Neutrophil (primary cell): ENCODE measurements around the gene SLC26A11.
"Not testable (repeated sequence)": the region's sequence is repeated elsewhere in the genome, so short reads cannot be mapped to it uniquely, and the experiment has no call there.

Source experiments
- H3K27ac ChIP-seq: fragments of 200-600 bp; sonication (generic); 2 replicates; pipeline ENCODE4 v1.5.1; 2016; ENCODE audit warnings: mild to moderate bottlenecking, moderate library complexity
- H3K27me3 ChIP-seq: fragments of 200-600 bp; sonication (generic); 2 replicates; pipeline ENCODE4 v1.6.0; 2016; ENCODE audit warnings: mild to moderate bottlenecking
- H3K36me3 ChIP-seq: fragments of 200-600 bp; sonication (generic); 2 replicates; pipeline ENCODE4 v1.5.1; 2017
- H3K4me1 ChIP-seq, 2 experiments: fragments of 200-600 bp in 1 of 2; sonication (generic) in 1 of 2; 1 replicate in 1 of 2; 2 replicates in 1 of 2; pipeline versions ENCODE4 v1.5.1 to v1.6.1; 2013 to 2016; ENCODE audit warnings: low read depth in 1 of 2, low read length in 1 of 2, mild to moderate bottlenecking in 1 of 2, moderate library complexity in 1 of 2; ENCODE audit not compliant: control insufficient read depth in 1 of 2, insufficient read depth in 1 of 2
- H3K4me3 ChIP-seq, 2 experiments: fragments of 200-600 bp in 1 of 2; sonication (generic) in 1 of 2; 1 replicate in 1 of 2; 2 replicates in 1 of 2; pipeline ENCODE4 v1.5.1; 2013 to 2016; ENCODE audit warnings: low read depth in 1 of 2, low read length in 1 of 2, mild to moderate bottlenecking in 1 of 2, moderate library complexity in 1 of 2
- H3K9me3 ChIP-seq: fragments of 200-600 bp; sonication (generic); 2 replicates; pipeline ENCODE4 v1.5.1; 2016
- TF ChIP-seq, protein P1 (sequence below): fragments of 200-600 bp; sonication (generic); IDR thresholded peaks from 2 replicates; pipeline ENCODE4 v1.5.1; 2016; ENCODE audit warnings: antibody characterized with exemption

The SLC26A11 gene

DNA sequence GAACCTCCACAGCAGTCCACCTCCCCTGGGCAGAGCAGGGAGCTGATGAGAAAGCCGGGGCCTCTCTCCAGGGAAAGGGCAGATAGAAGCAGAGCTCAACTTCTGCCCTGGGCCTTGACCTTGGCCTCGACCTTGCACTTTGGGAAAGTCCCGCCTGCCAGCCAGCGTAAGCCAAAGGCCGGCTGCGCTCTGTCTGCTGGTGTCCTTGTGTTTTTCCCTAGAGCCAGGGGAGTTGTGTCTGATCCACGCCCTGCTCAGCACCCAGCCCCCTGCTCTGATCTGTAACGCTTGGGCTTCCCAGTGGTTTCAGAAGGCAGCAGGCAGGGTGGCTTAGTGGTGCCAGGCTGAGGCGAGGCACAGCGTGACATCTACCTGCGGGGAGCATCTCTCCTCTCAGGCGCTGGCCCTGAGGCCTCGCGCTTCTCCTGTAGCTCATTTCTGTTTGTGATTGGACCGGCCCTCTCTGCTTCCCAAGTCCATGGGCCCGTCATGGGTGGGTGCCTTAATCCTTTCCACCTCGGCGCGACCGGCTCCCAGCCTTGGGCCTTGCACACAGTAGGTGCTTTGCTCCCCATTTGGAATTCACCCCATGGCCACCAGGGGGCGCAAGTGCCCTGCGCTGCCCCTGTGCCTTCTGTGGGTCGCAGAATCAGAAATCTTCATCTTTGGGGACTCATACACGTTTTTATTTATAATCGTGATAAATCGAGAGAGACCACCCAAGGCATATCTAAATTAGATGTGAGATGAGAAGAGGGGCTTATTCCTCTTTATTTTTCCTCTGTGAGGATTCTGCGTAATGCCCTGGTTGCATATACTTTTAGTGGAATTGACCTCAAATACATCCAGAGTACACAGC is 24.3 kb upstream of the SLC26A11 start:
- no peaks in the 10 kb centered on the region for H3K36me3 ChIP-seq

DNA sequence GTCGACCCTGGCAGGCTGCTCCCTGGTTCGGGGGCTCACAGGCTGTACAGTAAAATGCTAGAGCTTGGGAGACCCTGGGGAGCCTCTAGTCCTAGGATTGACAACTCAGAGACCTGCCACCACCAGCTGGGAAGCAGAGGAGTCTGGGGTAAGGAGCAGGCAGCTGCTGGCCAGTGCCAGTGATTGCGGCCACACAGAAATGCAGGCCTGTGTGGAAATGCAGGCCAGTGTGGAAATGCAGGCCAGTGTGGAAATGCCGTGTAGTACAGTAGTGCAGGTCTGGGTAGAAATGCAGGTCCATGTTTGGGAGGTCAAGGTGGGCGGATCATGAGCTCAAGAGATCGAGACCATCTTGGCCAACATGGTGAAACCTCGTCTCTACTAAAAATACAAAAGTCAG is 23.6 kb upstream of the SLC26A11 start:
- H3K36me3 ChIP-seq: no peaks in the 10 kb centered on the region
- H3K27ac ChIP-seq: no peak overlapping the region
- no peak overlapping the region for H3K4me3 ChIP-seq
- H3K4me1 ChIP-seq: no peaks in the 10 kb centered on the region
- TF ChIP-seq, protein P1, sequence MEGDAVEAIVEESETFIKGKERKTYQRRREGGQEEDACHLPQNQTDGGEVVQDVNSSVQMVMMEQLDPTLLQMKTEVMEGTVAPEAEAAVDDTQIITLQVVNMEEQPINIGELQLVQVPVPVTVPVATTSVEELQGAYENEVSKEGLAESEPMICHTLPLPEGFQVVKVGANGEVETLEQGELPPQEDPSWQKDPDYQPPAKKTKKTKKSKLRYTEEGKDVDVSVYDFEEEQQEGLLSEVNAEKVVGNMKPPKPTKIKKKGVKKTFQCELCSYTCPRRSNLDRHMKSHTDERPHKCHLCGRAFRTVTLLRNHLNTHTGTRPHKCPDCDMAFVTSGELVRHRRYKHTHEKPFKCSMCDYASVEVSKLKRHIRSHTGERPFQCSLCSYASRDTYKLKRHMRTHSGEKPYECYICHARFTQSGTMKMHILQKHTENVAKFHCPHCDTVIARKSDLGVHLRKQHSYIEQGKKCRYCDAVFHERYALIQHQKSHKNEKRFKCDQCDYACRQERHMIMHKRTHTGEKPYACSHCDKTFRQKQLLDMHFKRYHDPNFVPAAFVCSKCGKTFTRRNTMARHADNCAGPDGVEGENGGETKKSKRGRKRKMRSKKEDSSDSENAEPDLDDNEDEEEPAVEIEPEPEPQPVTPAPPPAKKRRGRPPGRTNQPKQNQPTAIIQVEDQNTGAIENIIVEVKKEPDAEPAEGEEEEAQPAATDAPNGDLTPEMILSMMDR: no peak
- H3K9me3 ChIP-seq: no peaks in the 10 kb centered on the region
- peaks cover 40% of the 10 kb centered on the region for H3K27me3 ChIP-seq

More for the DNA sequence above, 24.3 kb upstream of the SLC26A11 start:
- H3K9me3 ChIP-seq: no peaks in the 10 kb centered on the region
- H3K4me1 ChIP-seq: no peaks in the 10 kb centered on the region
- H3K27ac ChIP-seq: no peak overlapping the region
- TF ChIP-seq, protein P1: peak; percentile 72
- H3K27me3 ChIP-seq: peaks cover 46% of the 10 kb centered on the region
- no peak overlapping the region for H3K4me3 ChIP-seq

GRCh38 chr17:80198144-80198661 is 22.0 kb upstream of the SLC26A11 start:
- H3K27me3 ChIP-seq: peaks cover 26% of the 10 kb centered on the region
- H3K27ac ChIP-seq: no peak overlapping the region
- H3K9me3 ChIP-seq: no peaks in the 10 kb centered on the region
- TF ChIP-seq, protein P1: no peak
- no peaks in the 10 kb centered on the region for H3K36me3 ChIP-seq
- no peak overlapping the region for H3K4me3 ChIP-seq
- H3K4me1 ChIP-seq: no peaks in the 10 kb centered on the region

DNA sequence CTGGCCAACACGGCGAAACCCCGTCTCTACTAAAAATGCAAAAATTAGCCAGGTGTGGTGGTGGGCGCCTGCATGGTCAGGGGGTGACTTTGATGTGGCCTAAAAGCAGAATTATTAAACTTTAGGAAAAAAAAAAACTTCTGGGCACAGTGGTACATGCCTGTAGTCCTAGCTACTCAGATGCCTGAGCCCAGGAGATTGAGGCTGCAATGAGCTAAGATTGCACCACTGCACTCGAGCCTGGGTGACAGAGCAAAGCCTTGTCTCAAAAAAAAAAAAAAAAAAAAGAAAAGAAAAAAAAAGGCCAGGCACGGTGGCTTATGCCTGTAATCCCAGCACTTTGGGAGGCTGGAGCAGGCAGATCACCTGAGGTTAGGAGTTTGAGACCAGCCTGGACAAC is 20.9 kb upstream of the SLC26A11 start:
- not testable (repeated sequence) for H3K36me3 ChIP-seq, H3K9me3 ChIP-seq, H3K27ac ChIP-seq, H3K4me1 ChIP-seq, H3K4me3 ChIP-seq
- peaks cover 15% of the 10 kb centered on the region for H3K27me3 ChIP-seq

GRCh38 chr17:80201446-80201845 is 18.8 kb upstream of the SLC26A11 start:
- H3K4me3 ChIP-seq: no peak overlapping the region
- TF ChIP-seq, protein P1: no peak
- H3K4me1 ChIP-seq: no peaks in the 10 kb centered on the region
- H3K27ac ChIP-seq: no peak overlapping the region
- H3K27me3 ChIP-seq: peaks cover 12% of the 10 kb centered on the region
- H3K9me3 ChIP-seq: no peaks in the 10 kb centered on the region
- no peaks in the 10 kb centered on the region for H3K36me3 ChIP-seq

- Histone ChIP-seq H3K27me3 (peaks cover 12% of the 10 kb centered on the region), H3K36me3 (no peaks in the 10 kb centered on the region), H3K4me1 (no peaks in the 10 kb centered on the region), H3K4me3 (no peak overlapping the region), H3K27ac (no peak overlapping the region), H3K9me3 (no peaks in the 10 kb centered on the region)
- TF ChIP-seq, protein P1: no peak
Measured at GRCh38 chr17:80202197-80202596, 18.0 kb upstream of the SLC26A11 start.
